Choroid plexus epithelial cell (primary cell): ENCODE results near the gene LILRB3.

ENCODE experiments used
- DNase-seq: peaks from one replicate; pipeline ENCODE4 v3.0.0-alpha.2; 2010; ENCODE audit warnings: low read depth
- H3K4me3 ChIP-seq: 2 replicates; pipeline ENCODE4 v1.5.1; 2011; ENCODE audit warnings: low read depth, mild to moderate bottlenecking, control low read depth, low read length, moderate library complexity
- CTCF ChIP-seq: conservative IDR thresholded peaks from 2 replicates; pipeline ENCODE4 v1.5.1; 2011; ENCODE audit warnings: low read depth, mild to moderate bottlenecking, control low read depth, inconsistent platforms, low read length, moderate library complexity

LILRB3 gene

GRCh38 chr19:54193011-54193410 lies 29.8 kb downstream of the LILRB3 start:
- no peak overlapping the region for H3K4me3 ChIP-seq
- DNase-seq = no peak
- TF ChIP-seq CTCF = no peak

- H3K4me3 ChIP-seq = peak overlapping the region; percentile 85
- no peak for TF ChIP-seq CTCF
- DNase-seq = no peak
These were observed 30.9 kb downstream of the LILRB3 start for GRCh38 chr19:54191811-54192453.

GRCh38 chr19:54191011-54191810 lies 31.6 kb downstream of the LILRB3 start, which contains the start of gene TSEN34:
TSS of gene TSEN34 (plus strand) at chr19:54191308. CDS start at chr19:54191365, 57 bp downstream.
- peak within 1 kb of the TSS; percentile 85 for H3K4me3 ChIP-seq
- peak; percentile 84 for DNase-seq
- no peak for TF ChIP-seq CTCF

GRCh38 chr19:54190503-54191010 lies 32.2 kb downstream of the LILRB3 start:
- peak overlapping the region; percentile 85 for H3K4me3 ChIP-seq

GRCh38 chr19:54189735-54190502 lies 32.9 kb downstream of the LILRB3 start:
- no peak for TF ChIP-seq CTCF
- peak overlapping the region; percentile 83 for H3K4me3 ChIP-seq
- DNase-seq = peak; percentile 100

More at GRCh38 chr19:54190503-54191010, 32.2 kb downstream of the LILRB3 start:
- no peak for TF ChIP-seq CTCF
- DNase-seq = peak; percentile 100

GRCh38 chr19:54189145-54189734 lies 33.6 kb downstream of the LILRB3 start, which contains the start of gene MBOAT7:
TSS of gene MBOAT7 (minus strand) at chr19:54189580. CDS start at chr19:54188508, 1,072 bp downstream.
- no peak for TF ChIP-seq CTCF
- no peak for DNase-seq
- peak within 1 kb of the TSS; percentile 83 for H3K4me3 ChIP-seq
